Testis (tissue), 2 donors: ENCODE measurements around the gene AUTS2.

ENCODE experiments used
- CTCF ChIP-seq, 3 experiments: fragments of 450-650 bp in 2 of 3; fragments of 200-600 bp in 1 of 3; sonication (generic) in 1 of 3; IDR thresholded peaks; one replicate each; pipeline ENCODE4 v1.5.1; 2016 to 2019; ENCODE audit warnings: antibody characterized with exemption in 3 of 3, mild to moderate bottlenecking in 2 of 3, moderate library complexity in 1 of 3
- POLR2A ChIP-seq: fragments of 450-650 bp; IDR thresholded peaks from one replicate; pipeline ENCODE4 v1.6.1; 2017; ENCODE audit warnings: antibody characterized with exemption, mild to moderate bottlenecking, moderate library complexity

GRCh38 chr7:69862413-69863064 lies 264.3 kb downstream of the AUTS2 start:
- TF ChIP-seq CTCF (IDR thresholded peaks at IDR 0.05) (no peak), POLR2A (no peak)
